ENCODE measurements around the gene PRKAR2B.

PRKAR2B gene

GRCh38 chr7:107025449-107026103 is 18.9 kb upstream of the PRKAR2B start:
- no peaks in the 10 kb centered on the region for H3K36me3 ChIP-seq (ENCODE audit: control insufficient read depth in 4 of 4, insufficient read depth in 4 of 4, low read length in 3 of 4)

DNA sequence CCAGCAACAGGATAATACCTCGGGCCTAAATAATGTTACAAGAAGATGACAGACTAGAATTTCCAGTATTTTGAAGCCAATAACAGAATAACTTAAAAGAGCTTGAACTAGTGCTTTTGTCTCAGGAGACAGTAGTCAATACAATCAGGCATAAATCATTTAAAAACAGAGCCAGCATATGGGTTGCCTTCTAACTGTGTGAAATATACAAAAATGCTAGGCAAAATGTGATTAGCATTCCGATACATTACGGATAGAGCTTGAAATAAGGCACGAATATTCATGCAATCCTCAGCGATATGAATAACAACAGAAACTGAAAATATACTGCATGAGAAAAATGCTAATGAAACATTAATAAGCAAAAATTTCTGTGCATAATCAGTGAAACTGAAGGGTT is 18.3 kb upstream of the PRKAR2B start:
- no peaks in the 10 kb centered on the region for H3K27me3 ChIP-seq (replicated peaks in 2 of 5; ENCODE audit: control insufficient read depth in 4 of 5, insufficient read depth in 5 of 5, low read length in 4 of 5)
- peaks cover 4 to 33% (median 14%) of the 10 kb centered on the region in 4 experiments for H3K4me1 ChIP-seq (ENCODE audit: control extremely low read depth in 1 of 4, control insufficient read depth in 4 of 4, insufficient read depth in 4 of 4, low read length in 3 of 4)
- 100% methylated on average over 1 of the region's 5 CpGs for WGBS (ENCODE audit: insufficient coverage)
- no peaks in the 10 kb centered on the region for H3K36me3 ChIP-seq (ENCODE audit: control insufficient read depth in 4 of 4, insufficient read depth in 4 of 4, low read length in 3 of 4)
- H3K9me3 ChIP-seq (ENCODE audit: control extremely low read depth in 1 of 5, control insufficient read depth in 4 of 5, insufficient read depth in 2 of 5, low read depth in 1 of 5, low read length in 4 of 5) = peaks cover 0 to 4% (median 0%) of the 10 kb centered on the region in 5 experiments
- H3K27ac ChIP-seq (ENCODE audit: insufficient read depth in 1 of 2, low read depth in 1 of 2, low read length in 2 of 2, poor library complexity in 1 of 2, severe bottlenecking in 2 of 2) = no peak overlapping the region
- ChIA-PET POLR2A (interaction anchor here (0.6 kb wide), 1 partner anchor 125 kb away, joined by 4 read pairs; no protein-coding TSS in a partner anchor), CTCF (no interaction called here)
- DNase-seq = no peak
- H3K4me3 ChIP-seq (ENCODE audit: control insufficient read depth in 1 of 7, extremely low read depth in 1 of 7, insufficient read depth in 4 of 7, low read depth in 2 of 7, low read length in 6 of 7) = no peak overlapping the region

More at GRCh38 chr7:107025449-107026103, 18.9 kb upstream of the PRKAR2B start:
- CTCF ChIA-PET = interaction anchor here (1.0 to 1.5 kb wide), 3 partner anchors 18 to 63 kb away, joined by 3 to 4 read pairs (median 3); no protein-coding TSS in a partner anchor
- Histone ChIP-seq H3K27ac (ENCODE audit: insufficient read depth in 1 of 2, low read depth in 1 of 2, low read length in 2 of 2, poor library complexity in 1 of 2, severe bottlenecking in 2 of 2) (no peak overlapping the region), H3K27me3 (replicated peaks in 2 of 5; ENCODE audit: control insufficient read depth in 4 of 5, insufficient read depth in 5 of 5, low read length in 4 of 5) (no peaks in the 10 kb centered on the region), H3K4me3 (ENCODE audit: control insufficient read depth in 1 of 7, extremely low read depth in 1 of 7, insufficient read depth in 4 of 7, low read depth in 2 of 7, low read length in 6 of 7) (no peak overlapping the region), H3K4me1 (ENCODE audit: control extremely low read depth in 1 of 4, control insufficient read depth in 4 of 4, insufficient read depth in 4 of 4, low read length in 3 of 4) (peaks cover 4 to 33% (median 14%) of the 10 kb centered on the region in 4 experiments), H3K9me3 (ENCODE audit: control extremely low read depth in 1 of 5, control insufficient read depth in 4 of 5, insufficient read depth in 2 of 5, low read depth in 1 of 5, low read length in 4 of 5) (peaks cover 0 to 4% (median 0%) of the 10 kb centered on the region in 5 experiments)
- peak in 2 of 3 donors; percentile 53 to 62 for DNase-seq
- WGBS (ENCODE audit: insufficient coverage) = 93% methylated on average over 2 of the region's 2 CpGs
- POLR2A ChIA-PET = no interaction called here

DNA sequence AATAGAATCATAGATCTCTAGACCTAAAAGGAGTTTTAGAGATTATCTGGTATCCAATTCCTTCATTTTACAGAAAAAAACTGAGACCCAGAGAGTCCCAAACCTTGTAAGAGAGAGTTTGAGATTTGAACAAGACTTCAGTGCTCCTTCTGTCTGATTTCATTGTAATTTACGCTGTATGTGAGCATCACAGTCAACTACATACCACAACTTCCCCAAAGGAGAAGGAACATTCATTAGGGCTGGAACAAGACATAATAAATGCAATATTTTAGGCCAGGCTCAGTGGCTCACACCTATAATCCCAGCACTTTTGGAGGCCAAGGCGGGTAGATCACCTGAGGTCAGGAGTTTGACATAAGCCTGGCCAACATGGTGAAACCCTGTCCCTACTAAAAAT is 17.3 kb upstream of the PRKAR2B start:
- H3K4me1 ChIP-seq (ENCODE audit: control extremely low read depth in 1 of 4, control insufficient read depth in 4 of 4, insufficient read depth in 4 of 4, low read length in 3 of 4) = peaks cover 4 to 33% (median 14%) of the 10 kb centered on the region in 4 experiments
- ChIA-PET CTCF (interaction anchor here (1.3 kb wide), 1 partner anchor 8 kb away, joined by 3 read pairs; no protein-coding TSS in a partner anchor), POLR2A (no interaction called here)
- 56% methylated on average over 1 of the region's 2 CpGs for WGBS (ENCODE audit: insufficient coverage)
- H3K4me3 ChIP-seq (ENCODE audit: control insufficient read depth in 1 of 7, extremely low read depth in 1 of 7, insufficient read depth in 4 of 7, low read depth in 2 of 7, low read length in 6 of 7) = no peak overlapping the region
- DNase-seq = peak; percentile 21 to 71 (median 58)
- H3K9me3 ChIP-seq (ENCODE audit: control extremely low read depth in 1 of 5, control insufficient read depth in 4 of 5, insufficient read depth in 2 of 5, low read depth in 1 of 5, low read length in 4 of 5) = peaks cover 0 to 4% (median 0%) of the 10 kb centered on the region in 5 experiments
- H3K27ac ChIP-seq (ENCODE audit: insufficient read depth in 1 of 2, low read depth in 1 of 2, low read length in 2 of 2, poor library complexity in 1 of 2, severe bottlenecking in 2 of 2) = no peak overlapping the region
- no peaks in the 10 kb centered on the region for H3K27me3 ChIP-seq (replicated peaks in 2 of 5; ENCODE audit: control insufficient read depth in 4 of 5, insufficient read depth in 5 of 5, low read length in 4 of 5)
- H3K36me3 ChIP-seq (ENCODE audit: control insufficient read depth in 4 of 4, insufficient read depth in 4 of 4, low read length in 3 of 4) = no peaks in the 10 kb centered on the region

- H3K4me3 ChIP-seq (ENCODE audit: control insufficient read depth in 1 of 7, extremely low read depth in 1 of 7, insufficient read depth in 4 of 7, low read depth in 2 of 7, low read length in 6 of 7) = no peak overlapping the region
- ChIA-PET POLR2A (interaction anchor here (0.7 kb wide), 1 partner anchor 84 kb away, joined by 3 read pairs; no protein-coding TSS in a partner anchor), CTCF (interaction anchor here (0.9 to 1.7 kb wide), 4 partner anchors 9 to 89 kb away, joined by 3 to 4 read pairs (median 4); no protein-coding TSS in a partner anchor)
- peaks cover 4 to 33% (median 14%) of the 10 kb centered on the region in 4 experiments for H3K4me1 ChIP-seq (ENCODE audit: control extremely low read depth in 1 of 4, control insufficient read depth in 4 of 4, insufficient read depth in 4 of 4, low read length in 3 of 4)
- WGBS (ENCODE audit: insufficient coverage) = 42% methylated on average over 2 of the region's 5 CpGs
- no peak for DNase-seq
- no peaks in the 10 kb centered on the region for H3K36me3 ChIP-seq (ENCODE audit: control insufficient read depth in 4 of 4, insufficient read depth in 4 of 4, low read length in 3 of 4)
- H3K9me3 ChIP-seq (ENCODE audit: control extremely low read depth in 1 of 5, control insufficient read depth in 4 of 5, insufficient read depth in 2 of 5, low read depth in 1 of 5, low read length in 4 of 5) = no peaks in the 10 kb centered on the region
- H3K27me3 ChIP-seq (replicated peaks in 2 of 5; ENCODE audit: control insufficient read depth in 4 of 5, insufficient read depth in 5 of 5, low read length in 4 of 5) = no peaks in the 10 kb centered on the region
- no peak overlapping the region for H3K27ac ChIP-seq (ENCODE audit: insufficient read depth in 1 of 2, low read depth in 1 of 2, low read length in 2 of 2, poor library complexity in 1 of 2, severe bottlenecking in 2 of 2)
Observed at GRCh38 chr7:107029061-107029763, 15.3 kb upstream of the PRKAR2B start.

GRCh38 chr7:107029764-107030286 is 14.7 kb upstream of the PRKAR2B start:
- Histone ChIP-seq H3K9me3 (ENCODE audit: control extremely low read depth in 1 of 5, control insufficient read depth in 4 of 5, insufficient read depth in 2 of 5, low read depth in 1 of 5, low read length in 4 of 5) (no peaks in the 10 kb centered on the region), H3K36me3 (ENCODE audit: control insufficient read depth in 4 of 4, insufficient read depth in 4 of 4, low read length in 3 of 4) (no peaks in the 10 kb centered on the region), H3K27me3 (replicated peaks in 2 of 5; ENCODE audit: control insufficient read depth in 4 of 5, insufficient read depth in 5 of 5, low read length in 4 of 5) (no peaks in the 10 kb centered on the region), H3K27ac (ENCODE audit: insufficient read depth in 1 of 2, low read depth in 1 of 2, low read length in 2 of 2, poor library complexity in 1 of 2, severe bottlenecking in 2 of 2) (no peak overlapping the region), H3K4me1 (ENCODE audit: control extremely low read depth in 1 of 4, control insufficient read depth in 4 of 4, insufficient read depth in 4 of 4, low read length in 3 of 4) (peaks cover 4 to 33% (median 14%) of the 10 kb centered on the region in 4 experiments), H3K4me3 (ENCODE audit: control insufficient read depth in 1 of 7, extremely low read depth in 1 of 7, insufficient read depth in 4 of 7, low read depth in 2 of 7, low read length in 6 of 7) (no peak overlapping the region)
- WGBS (ENCODE audit: insufficient coverage) = no CpG with 5 or more reads among the region's 4 CpGs
- ChIA-PET POLR2A (interaction anchor here (0.7 kb wide), 1 partner anchor 85 kb away, joined by 3 read pairs; no protein-coding TSS in a partner anchor), CTCF (interaction anchor here (0.9 to 1.7 kb wide), 2 partner anchors 8 to 90 kb away, joined by 3 to 4 read pairs; no protein-coding TSS in a partner anchor)
- DNase-seq = no peak

DNA sequence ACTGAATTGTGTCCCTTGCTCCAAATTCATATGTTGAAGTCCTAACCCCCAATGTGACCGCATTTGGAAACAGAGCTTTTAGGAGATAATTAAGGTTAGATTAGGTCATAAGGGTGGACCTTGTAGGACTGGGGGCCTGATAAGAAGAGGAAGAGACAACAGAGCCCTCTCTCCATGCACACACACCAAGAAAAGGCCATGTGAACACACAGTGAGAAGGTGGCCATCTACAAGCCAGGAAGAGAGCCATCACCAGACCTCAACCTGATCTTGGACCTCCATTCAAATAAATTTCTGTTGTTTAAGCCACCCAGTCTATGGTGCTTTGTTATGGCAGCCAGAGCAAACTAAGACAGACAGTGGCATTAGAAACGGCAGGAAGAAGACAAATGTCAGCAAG is 12.5 kb upstream of the PRKAR2B start:
- DNase-seq = no peak
- no peak overlapping the region for H3K27ac ChIP-seq (ENCODE audit: insufficient read depth in 1 of 2, low read depth in 1 of 2, low read length in 2 of 2, poor library complexity in 1 of 2, severe bottlenecking in 2 of 2)
- H3K4me1 ChIP-seq (ENCODE audit: control extremely low read depth in 1 of 4, control insufficient read depth in 4 of 4, insufficient read depth in 4 of 4, low read length in 3 of 4) = peaks cover 1 to 17% (median 9%) of the 10 kb centered on the region in 4 experiments
- H3K9me3 ChIP-seq (ENCODE audit: control extremely low read depth in 1 of 5, control insufficient read depth in 4 of 5, insufficient read depth in 2 of 5, low read depth in 1 of 5, low read length in 4 of 5) = peaks cover 0 to 4% (median 3%) of the 10 kb centered on the region in 5 experiments
- H3K36me3 ChIP-seq (ENCODE audit: control insufficient read depth in 4 of 4, insufficient read depth in 4 of 4, low read length in 3 of 4) = no peaks in the 10 kb centered on the region
- no peaks in the 10 kb centered on the region for H3K27me3 ChIP-seq (replicated peaks in 2 of 5; ENCODE audit: control insufficient read depth in 4 of 5, insufficient read depth in 5 of 5, low read length in 4 of 5)
- 100% methylated on average over 1 of the region's 2 CpGs for WGBS (ENCODE audit: insufficient coverage)
- no peak overlapping the region for H3K4me3 ChIP-seq (ENCODE audit: control insufficient read depth in 1 of 7, extremely low read depth in 1 of 7, insufficient read depth in 4 of 7, low read depth in 2 of 7, low read length in 6 of 7)
- CTCF ChIA-PET = interaction anchor here (1.6 kb wide), 1 partner anchor 26 kb away, joined by 4 read pairs; no protein-coding TSS in a partner anchor
- POLR2A ChIA-PET = no interaction called here
